Measurements from ENCODE around the gene GPR162. TPM values are rescaled to one million over a fixed set of nuclear protein-coding genes. Genes with fewer than 3 reads are reported as not detected.

The GPR162 gene
- total and polyA plus RNA-seq, 8 donors = 9.0 to 15.7 (median 12.2) TPM

DNA sequence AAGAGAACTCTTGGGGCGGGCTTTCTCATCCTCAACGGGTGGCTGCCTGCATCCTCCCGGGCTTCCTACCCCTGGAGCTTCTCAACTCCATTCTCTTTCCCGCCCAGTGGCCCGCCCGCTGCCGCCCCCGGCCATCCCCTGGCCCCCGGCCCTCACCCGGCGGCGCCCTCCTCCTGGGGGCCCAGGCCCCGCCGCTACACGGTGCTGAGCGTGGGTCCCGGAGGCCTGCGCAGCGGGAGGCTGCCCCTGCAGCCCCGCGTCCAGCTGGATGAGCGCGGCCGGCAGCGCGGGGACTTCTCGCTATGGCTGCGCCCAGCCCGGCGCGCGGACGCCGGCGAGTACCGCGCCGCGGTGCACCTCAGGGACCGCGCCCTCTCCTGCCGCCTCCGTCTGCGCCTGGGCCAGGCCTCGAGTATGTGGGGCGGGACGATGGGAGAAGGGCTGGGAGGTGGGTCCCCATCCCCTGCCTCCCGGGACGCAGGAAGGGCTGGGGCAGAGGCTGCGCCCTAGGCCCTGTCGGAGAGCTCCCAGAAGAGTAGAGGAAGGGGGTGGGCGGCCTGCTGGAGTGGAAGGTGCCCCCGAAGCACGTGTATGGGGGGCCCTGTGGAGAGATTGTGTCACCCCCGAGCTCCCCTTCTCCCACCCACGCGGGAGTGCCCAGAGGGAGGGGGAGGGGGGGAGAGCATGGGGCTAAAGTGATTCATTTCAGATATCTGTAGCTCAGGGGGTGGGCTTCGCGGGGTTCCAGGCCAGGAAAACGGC, 47.9 kb upstream of the GPR162 start:
- ATAC-seq (no peak), DNase-seq (no peak)
- Histone ChIP-seq H3K9me3 (no peaks in the 10 kb centered on the region), H3K27me3 (peaks cover 0 to 47% of the 10 kb centered on the region in 2 donors), H3K4me1 (peaks cover 11 to 51% of the 10 kb centered on the region in 2 donors), H3K4me3 (no peak overlapping the region), H3K36me3 (peaks cover 0 to 19% of the 10 kb centered on the region in 2 donors), H3K27ac (no peak overlapping the region)
- intact Hi-C loops (cut with DNase I) = no loop called here
- TF ChIP-seq, protein P1, sequence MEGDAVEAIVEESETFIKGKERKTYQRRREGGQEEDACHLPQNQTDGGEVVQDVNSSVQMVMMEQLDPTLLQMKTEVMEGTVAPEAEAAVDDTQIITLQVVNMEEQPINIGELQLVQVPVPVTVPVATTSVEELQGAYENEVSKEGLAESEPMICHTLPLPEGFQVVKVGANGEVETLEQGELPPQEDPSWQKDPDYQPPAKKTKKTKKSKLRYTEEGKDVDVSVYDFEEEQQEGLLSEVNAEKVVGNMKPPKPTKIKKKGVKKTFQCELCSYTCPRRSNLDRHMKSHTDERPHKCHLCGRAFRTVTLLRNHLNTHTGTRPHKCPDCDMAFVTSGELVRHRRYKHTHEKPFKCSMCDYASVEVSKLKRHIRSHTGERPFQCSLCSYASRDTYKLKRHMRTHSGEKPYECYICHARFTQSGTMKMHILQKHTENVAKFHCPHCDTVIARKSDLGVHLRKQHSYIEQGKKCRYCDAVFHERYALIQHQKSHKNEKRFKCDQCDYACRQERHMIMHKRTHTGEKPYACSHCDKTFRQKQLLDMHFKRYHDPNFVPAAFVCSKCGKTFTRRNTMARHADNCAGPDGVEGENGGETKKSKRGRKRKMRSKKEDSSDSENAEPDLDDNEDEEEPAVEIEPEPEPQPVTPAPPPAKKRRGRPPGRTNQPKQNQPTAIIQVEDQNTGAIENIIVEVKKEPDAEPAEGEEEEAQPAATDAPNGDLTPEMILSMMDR (IDR thresholded peaks at IDR 0.05) = no peak

DNA sequence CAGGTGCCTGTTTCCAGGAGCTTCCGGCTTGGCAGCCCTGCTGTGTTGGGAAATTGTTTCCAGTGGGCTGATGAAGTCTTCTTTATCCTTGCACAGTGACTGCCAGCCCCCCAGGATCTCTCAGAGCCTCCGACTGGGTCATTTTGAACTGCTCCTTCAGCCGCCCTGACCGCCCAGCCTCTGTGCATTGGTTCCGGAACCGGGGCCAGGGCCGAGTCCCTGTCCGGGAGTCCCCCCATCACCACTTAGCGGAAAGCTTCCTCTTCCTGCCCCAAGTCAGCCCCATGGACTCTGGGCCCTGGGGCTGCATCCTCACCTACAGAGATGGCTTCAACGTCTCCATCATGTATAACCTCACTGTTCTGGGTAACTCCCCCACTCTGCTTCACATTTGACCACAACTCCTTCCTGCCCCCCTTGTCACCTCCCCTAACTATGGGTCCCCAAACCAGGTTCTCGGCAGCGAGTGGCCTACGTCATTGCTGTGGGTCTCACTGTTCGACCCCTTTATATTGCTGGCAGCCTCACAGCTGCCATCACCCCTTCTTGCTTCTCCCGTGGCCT, 47.0 kb upstream of the GPR162 start:
- DNase-seq (no peak), ATAC-seq (no peak)
- no peak overlapping the region for H3K27ac ChIP-seq
- peaks cover 0 to 47% of the 10 kb centered on the region in 2 donors for H3K27me3 ChIP-seq
- intact Hi-C loops (cut with DNase I) = no loop called here
- H3K36me3 ChIP-seq = peaks cover 0 to 19% of the 10 kb centered on the region in 2 donors
- H3K4me3 ChIP-seq = no peak overlapping the region
- peaks cover 11 to 49% of the 10 kb centered on the region in 2 donors for H3K4me1 ChIP-seq
- no peaks in the 10 kb centered on the region for H3K9me3 ChIP-seq
- TF ChIP-seq, protein P1 (IDR thresholded peaks at IDR 0.05) = no peak

DNA sequence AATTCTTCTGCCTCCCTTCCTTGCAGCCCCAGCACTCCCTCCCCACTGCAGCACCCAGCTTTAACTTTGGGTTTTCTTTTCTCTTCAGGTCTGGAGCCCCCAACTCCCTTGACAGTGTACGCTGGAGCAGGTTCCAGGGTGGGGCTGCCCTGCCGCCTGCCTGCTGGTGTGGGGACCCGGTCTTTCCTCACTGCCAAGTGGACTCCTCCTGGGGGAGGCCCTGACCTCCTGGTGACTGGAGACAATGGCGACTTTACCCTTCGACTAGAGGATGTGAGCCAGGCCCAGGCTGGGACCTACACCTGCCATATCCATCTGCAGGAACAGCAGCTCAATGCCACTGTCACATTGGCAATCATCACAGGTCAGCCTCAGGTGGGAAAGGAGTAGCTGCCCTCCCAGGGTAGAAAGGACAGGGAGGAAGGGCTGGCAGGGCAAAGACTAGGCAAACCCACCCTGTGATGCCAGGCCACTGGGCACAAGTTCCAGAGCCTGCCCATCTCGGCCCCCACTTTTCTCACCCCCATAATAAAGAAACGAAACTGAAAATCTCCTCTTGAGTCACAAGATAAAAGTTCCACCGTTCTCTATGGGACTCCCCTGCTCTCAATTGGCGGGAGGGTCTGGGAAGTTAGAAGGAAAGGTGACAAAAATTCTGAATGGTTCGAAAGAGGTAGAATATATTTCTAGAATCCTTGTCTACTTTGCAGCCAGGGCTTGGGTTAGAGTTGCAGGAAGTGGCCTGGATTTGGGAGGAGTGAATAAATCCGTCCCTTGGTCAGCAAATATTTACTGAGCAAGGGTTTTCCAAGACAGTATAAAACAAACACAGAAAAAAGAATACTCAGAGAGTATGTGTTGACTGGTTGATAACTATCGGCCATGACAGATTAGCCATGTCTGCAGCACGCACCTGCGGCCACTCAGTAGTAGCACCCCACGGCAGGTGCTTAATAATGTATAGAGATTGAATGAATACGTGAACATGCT, 46.1 kb upstream of the GPR162 start:
- Histone ChIP-seq H3K9me3 (no peaks in the 10 kb centered on the region), H3K4me3 (no peak overlapping the region), H3K27ac (no peak overlapping the region), H3K27me3 (peaks cover 0 to 47% of the 10 kb centered on the region in 2 donors), H3K4me1 (peaks cover 11 to 41% of the 10 kb centered on the region in 2 donors), H3K36me3 (peaks cover 0 to 11% of the 10 kb centered on the region in 2 donors)
- no peak for DNase-seq
- no peak for ATAC-seq
- TF ChIP-seq, protein P1 (IDR thresholded peaks at IDR 0.05) = no peak
- intact Hi-C loops (cut with DNase I) = no loop called here

DNA sequence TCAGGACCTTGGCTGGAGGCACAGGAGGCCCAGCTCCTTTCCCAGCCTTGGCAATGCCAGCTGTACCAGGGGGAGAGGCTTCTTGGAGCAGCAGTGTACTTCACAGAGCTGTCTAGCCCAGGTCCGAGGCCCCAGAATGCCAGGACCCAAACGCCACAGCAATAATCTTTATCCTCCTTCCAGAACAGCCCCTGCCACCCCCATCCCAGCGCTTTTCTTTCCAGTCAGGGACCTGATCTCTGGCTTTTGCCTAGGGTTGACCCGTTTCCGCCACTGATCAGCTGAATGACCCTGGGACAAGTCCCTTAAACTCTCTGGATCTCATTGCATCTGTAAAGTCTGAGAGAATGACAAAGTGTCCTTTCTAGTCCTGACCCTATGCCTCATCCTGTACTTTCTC, 44.2 kb upstream of the GPR162 start:
- peaks cover 4 to 22% of the 10 kb centered on the region in 2 donors for H3K4me1 ChIP-seq
- no peak for ATAC-seq
- H3K9me3 ChIP-seq = no peaks in the 10 kb centered on the region
- DNase-seq = no peak
- H3K4me3 ChIP-seq = no peak overlapping the region
- no peaks in the 10 kb centered on the region for H3K36me3 ChIP-seq
- peaks cover 0 to 40% of the 10 kb centered on the region in 2 donors for H3K27me3 ChIP-seq
- TF ChIP-seq, protein P1 (IDR thresholded peaks at IDR 0.05) = no peak
- intact Hi-C loops (cut with DNase I) = no loop called here
- H3K27ac ChIP-seq = no peak overlapping the region

All from left lung (tissue), 10 donors.